Erythroblast (primary cell): ENCODE measurements around the gene SRRD.

ENCODE experiments used
- DNase-seq, 2 experiments: peaks; one replicate each; lab custom pipeline; 2025; lab: John Stamatoyannopoulos, UW
- GATA1 ChIP-seq: IDR thresholded peaks from 2 replicates; pipeline ENCODE4 v1.6.1; 2011; ENCODE audit warnings: low read depth, mild to moderate bottlenecking, control low read depth, low read length, moderate library complexity
- POLR2A ChIP-seq: IDR thresholded peaks from 2 replicates; pipeline ENCODE4 v1.6.1; 2011; ENCODE audit warnings: mild to moderate bottlenecking, low read length

SRRD gene

GRCh38 chr22:26503758-26504157, 20.1 kb downstream of the SRRD start:
- no peak for DNase-seq
- no peak for TF ChIP-seq GATA1
- no peak for TF ChIP-seq POLR2A

GRCh38 chr22:26508148-26508547, 24.5 kb downstream of the SRRD start:
- TF ChIP-seq GATA1: no peak
- TF ChIP-seq POLR2A: no peak
- DNase-seq: no peak

- TF ChIP-seq GATA1 (no peak), POLR2A (peak; percentile 88)
- DNase-seq: peak; percentile 99
Observed at GRCh38 chr22:26512149-26512793, 28.6 kb downstream of the SRRD start, which contains the start of gene TFIP11. Gene TFIP11, minus strand, starts transcription at chr22:26512473. Its CDS starts 2,201 bp downstream, at chr22:26510272.

DNA sequence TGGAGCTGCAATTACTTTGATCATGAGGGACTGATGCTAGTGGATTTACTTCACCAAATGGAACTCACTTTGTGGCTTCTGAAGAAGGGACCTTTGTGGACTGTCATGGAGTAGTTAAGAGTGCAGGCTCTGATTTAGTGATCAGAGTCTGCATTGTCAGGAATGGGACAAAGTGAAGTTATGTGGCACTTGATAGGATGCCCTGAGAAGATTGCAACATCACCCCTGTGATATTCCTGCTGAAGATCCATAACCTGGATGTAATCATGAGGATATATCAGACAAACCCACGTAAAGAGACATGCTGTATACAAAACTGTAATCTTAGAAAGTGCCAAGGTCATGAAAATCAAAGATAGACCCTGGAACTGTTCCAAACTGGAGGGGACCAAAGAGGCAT, 30.2 kb downstream of the SRRD start:
- TF ChIP-seq GATA1: no peak
- TF ChIP-seq POLR2A: no peak
- DNase-seq: peak in 1 of 2 experiments; percentile 34

- DNase-seq: no peak
- no peak for TF ChIP-seq GATA1
- no peak for TF ChIP-seq POLR2A
Observed at GRCh38 chr22:26514419-26515161, 30.9 kb downstream of the SRRD start.

DNA sequence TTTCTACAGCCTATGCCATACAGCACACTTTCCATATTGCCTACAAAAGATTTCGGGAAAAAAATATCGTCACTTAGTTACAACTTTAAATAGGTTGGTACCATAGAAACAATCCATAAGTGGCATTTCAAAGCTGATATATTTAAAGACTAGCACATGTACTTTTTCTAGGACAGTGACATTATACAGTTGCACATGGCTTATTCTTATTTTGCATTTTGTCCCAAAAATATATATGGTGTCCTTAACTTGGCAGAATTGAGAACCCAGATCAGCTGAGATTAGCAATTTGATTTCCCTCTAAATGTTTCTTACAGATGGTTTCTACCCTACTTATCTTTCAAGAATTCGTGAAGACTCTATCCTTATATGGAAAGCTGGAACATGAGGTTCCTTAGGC, 32.3 kb downstream of the SRRD start:
- DNase-seq: no peak
- TF ChIP-seq GATA1 (no peak), POLR2A (no peak)

- no peak for TF ChIP-seq GATA1
- TF ChIP-seq POLR2A: no peak
- DNase-seq: no peak
Observed at GRCh38 chr22:26516503-26516902, 32.8 kb downstream of the SRRD start.

- TF ChIP-seq POLR2A: no peak
- no peak for TF ChIP-seq GATA1
- DNase-seq: no peak
Observed at GRCh38 chr22:26517429-26517828, 33.8 kb downstream of the SRRD start.

- TF ChIP-seq GATA1 (no peak), POLR2A (peak; percentile 16)
- no peak for DNase-seq
Observed at GRCh38 chr22:26522012-26522411, 38.3 kb downstream of the SRRD start.

- TF ChIP-seq GATA1 (no peak), POLR2A (no peak)
- DNase-seq: no peak
Observed at GRCh38 chr22:26522592-26522991, 38.9 kb downstream of the SRRD start.

DNA sequence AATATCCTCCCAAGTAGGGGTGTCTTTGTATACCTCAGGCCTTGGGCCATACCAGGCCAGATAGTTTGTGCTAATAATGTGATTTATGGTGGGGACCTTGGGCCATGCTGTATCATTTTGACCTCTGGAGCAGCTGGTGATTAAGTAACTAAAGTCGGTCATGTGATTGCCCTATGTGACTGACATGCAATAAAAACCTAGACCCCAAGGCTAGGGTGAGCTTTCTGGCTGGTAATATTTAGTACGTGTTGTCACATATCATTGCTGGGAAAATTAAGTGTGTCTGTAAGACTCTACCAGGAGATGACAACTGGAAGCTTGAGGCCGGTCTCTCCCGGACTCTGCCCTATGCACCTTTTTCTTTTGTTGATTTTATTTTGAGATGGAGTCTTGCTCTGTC, 41.2 kb downstream of the SRRD start:
- no peak for TF ChIP-seq POLR2A
- TF ChIP-seq GATA1: no peak
- no peak for DNase-seq

DNA sequence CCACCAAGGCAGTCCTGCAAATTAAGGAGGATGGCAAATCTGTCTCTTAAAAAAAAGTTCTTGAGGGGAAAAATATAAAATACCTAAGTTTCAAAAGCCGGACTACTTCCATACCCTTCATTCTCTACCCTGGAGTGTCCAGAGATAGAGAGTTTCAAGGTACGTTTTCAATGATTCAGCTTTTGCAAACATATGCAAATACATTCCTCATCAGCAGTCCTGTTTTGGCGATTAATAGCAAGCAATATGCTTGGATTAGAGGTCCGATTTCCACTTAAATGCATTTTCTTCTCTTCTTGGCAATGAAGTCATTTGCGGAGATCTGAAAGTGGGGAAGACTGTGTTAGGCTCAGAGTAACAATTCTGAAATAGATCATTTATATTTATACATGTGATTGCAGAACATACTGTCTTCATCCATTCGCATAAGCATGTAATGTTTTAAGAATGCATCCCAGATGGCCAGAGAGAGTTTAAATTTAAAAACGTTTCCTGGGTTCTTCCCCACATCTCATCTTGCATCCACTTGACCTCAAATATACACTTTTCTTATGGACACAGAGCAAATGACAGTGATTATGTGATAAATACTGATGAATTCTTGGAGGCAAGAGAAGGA, 42.4 kb downstream of the SRRD start:
- DNase-seq: no peak
- TF ChIP-seq GATA1 (no peak), POLR2A (no peak)

DNA sequence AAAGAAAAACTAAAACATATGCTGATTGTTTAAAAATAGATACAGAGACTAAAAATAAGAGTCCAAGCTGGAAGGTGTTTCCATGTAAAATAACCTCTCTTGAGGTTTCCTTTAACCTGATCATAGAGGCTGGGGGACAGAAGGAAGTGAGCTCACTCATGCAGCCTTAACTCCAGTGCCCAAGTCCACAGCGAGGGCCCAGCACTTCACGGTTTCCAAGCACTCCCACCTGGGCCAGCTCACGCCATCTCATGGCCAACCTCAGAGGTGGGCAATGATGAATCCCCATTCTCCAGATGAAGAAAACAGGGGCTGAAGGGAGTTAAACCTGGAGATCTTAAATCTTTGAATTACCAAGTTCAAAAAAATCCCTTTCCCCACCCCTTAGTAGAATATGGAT, 43.5 kb downstream of the SRRD start:
- no peak for DNase-seq
- TF ChIP-seq GATA1: no peak
- no peak for TF ChIP-seq POLR2A
